HT-29 (cell line): ENCODE results near the gene BACE1. TPM values are rescaled to one million over a fixed set of nuclear protein-coding genes. Genes with fewer than 3 reads are reported as not detected.
A peak's percentile ranks its signal among the peaks of the same experiment; 100 is the strongest.

Experiments
- DNase-seq: peaks from one replicate; pipeline ENCODE4 v3.0.0-alpha.2; 2015; ENCODE audit warnings: low spot score
- total RNA-seq: library from RNA; depleted of rRNA; stranded (reverse); fragments of >200 nt; shearing (Covaris generic); gene quantifications from 2 replicates; pipeline ENCODE4 v1.2.3, GENCODE V29; 2014

BACE1 gene
- total RNA-seq, 1 experiment from 2014 or later, result 6.6 TPM

GRCh38 chr11:117309310-117309709 lies 6.7 kb downstream of the BACE1 start:
- DNase-seq, result no peak

GRCh38 chr11:117305145-117305544 lies 10.9 kb downstream of the BACE1 start:
- no peak for DNase-seq

GRCh38 chr11:117303646-117304315 lies 12.3 kb downstream of the BACE1 start:
- no peak for DNase-seq

GRCh38 chr11:117303101-117303500 lies 13.0 kb downstream of the BACE1 start:
- DNase-seq, result no peak

GRCh38 chr11:117302228-117302627 lies 13.8 kb downstream of the BACE1 start:
- DNase-seq, result no peak

- no peak for DNase-seq
Observed at GRCh38 chr11:117300773-117301172, 15.3 kb downstream of the BACE1 start.

GRCh38 chr11:117300283-117300663 lies 15.8 kb downstream of the BACE1 start:
- no peak for DNase-seq

- peak; percentile 17 for DNase-seq
Observed at GRCh38 chr11:117299351-117300282, 16.4 kb downstream of the BACE1 start.

GRCh38 chr11:117298195-117298594 lies 17.9 kb downstream of the BACE1 start:
- DNase-seq, result no peak

- DNase-seq, result no peak
Observed at GRCh38 chr11:117296881-117297280, 19.2 kb downstream of the BACE1 start.

- DNase-seq, result no peak
Observed at GRCh38 chr11:117295438-117296137, 20.5 kb downstream of the BACE1 start.

GRCh38 chr11:117292616-117293015 lies 23.4 kb downstream of the BACE1 start:
- DNase-seq, result no peak

- DNase-seq, result no peak
Observed at GRCh38 chr11:117290809-117291396, 25.2 kb downstream of the BACE1 start, which contains the start of gene BACE1-AS. Gene BACE1-AS (plus strand): TSS chr11:117291346.

- no peak for DNase-seq
Observed at GRCh38 chr11:117289795-117290194, 26.3 kb downstream of the BACE1 start.

- DNase-seq, result no peak
Observed at GRCh38 chr11:117287668-117288067, 28.4 kb downstream of the BACE1 start.

GRCh38 chr11:117286588-117286987 lies 29.5 kb downstream of the BACE1 start:
- DNase-seq, result no peak

- no peak for DNase-seq
Observed at GRCh38 chr11:117284053-117284452, 32.0 kb downstream of the BACE1 start.

GRCh38 chr11:117282956-117283355 lies 33.1 kb downstream of the BACE1 start:
- no peak for DNase-seq

- DNase-seq, result no peak
Observed at GRCh38 chr11:117281869-117282268, 34.2 kb downstream of the BACE1 start.

- no peak for DNase-seq
Observed at GRCh38 chr11:117281159-117281558, 34.9 kb downstream of the BACE1 start.

- DNase-seq, result no peak
Observed at GRCh38 chr11:117279711-117280376, 36.2 kb downstream of the BACE1 start.
